H4 (cell line): ENCODE data around the gene BTBD1. TPM values are rescaled to one million over a fixed set of nuclear protein-coding genes. Genes with fewer than 3 reads are reported as not detected.

ENCODE experiments used
- DNase-seq: peaks from one replicate; pipeline ENCODE4 v3.0.0-alpha.2; 2015; ENCODE audit warnings: low spot score
- total RNA-seq: library from RNA; depleted of rRNA; stranded (reverse); fragments of >200 nt; shearing (Covaris generic); gene quantifications from 2 replicates; pipeline ENCODE4 v1.2.3, GENCODE V29; 2014; rRNA removed

BTBD1 gene
- total RNA-seq, 1 experiment from 2014 or later: 51.6 TPM

- no peak for DNase-seq
Observed at GRCh38 chr15:82993144-82993543, 73.9 kb downstream of the BTBD1 start.

- DNase-seq: no peak
Observed at GRCh38 chr15:82992436-82992998, 74.5 kb downstream of the BTBD1 start.

DNA sequence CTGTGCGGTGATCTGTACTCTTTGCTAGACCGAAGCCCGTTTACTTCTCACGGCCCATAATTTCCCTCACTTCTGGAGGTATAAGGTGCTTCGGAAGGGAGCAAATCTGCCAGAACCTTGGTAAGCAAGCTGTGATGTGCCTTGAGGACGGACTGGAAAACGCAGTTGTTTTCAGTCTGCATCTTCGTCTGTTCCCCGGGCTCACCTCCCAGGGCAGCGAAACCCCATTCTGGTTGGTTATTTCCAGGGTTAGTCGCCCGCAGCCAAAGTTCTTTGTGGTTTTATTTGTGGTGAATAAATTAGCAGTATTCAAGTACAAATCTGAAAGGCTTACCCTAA is 80.6 kb downstream of the BTBD1 start:
- no peak for DNase-seq

- peak; percentile 96 for DNase-seq
Observed at GRCh38 chr15:82985688-82986441, 81.2 kb downstream of the BTBD1 start, which contains the start of gene RAMAC. Gene RAMAC, plus strand, starts transcription at chr15:82986210. Its CDS starts 2,809 bp downstream, at chr15:82989019.

GRCh38 chr15:82980981-82981380 is 86.1 kb downstream of the BTBD1 start:
- DNase-seq: no peak

DNA sequence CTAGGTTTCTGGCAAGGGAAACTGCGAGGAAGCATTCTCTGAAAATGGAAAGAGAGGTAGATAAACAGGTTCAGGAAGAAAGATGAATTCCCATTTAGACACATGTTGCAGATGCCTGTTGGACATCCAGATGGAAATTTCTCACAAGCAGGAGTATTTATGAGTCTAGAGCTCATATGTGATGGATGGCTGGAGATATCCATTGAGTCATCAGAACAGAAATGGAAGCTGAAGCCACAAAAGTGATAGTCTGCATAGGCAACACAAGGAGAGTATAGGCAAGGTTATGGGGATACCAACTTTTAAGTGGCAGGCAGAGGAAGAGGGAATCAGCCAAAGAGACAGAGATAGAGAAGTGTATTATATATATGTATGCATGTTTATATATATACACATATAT is 87.3 kb downstream of the BTBD1 start:
- no peak for DNase-seq

GRCh38 chr15:82978438-82978837 is 88.6 kb downstream of the BTBD1 start:
- no peak for DNase-seq

- no peak for DNase-seq
Observed at GRCh38 chr15:82977076-82977475, 90.0 kb downstream of the BTBD1 start.

DNA sequence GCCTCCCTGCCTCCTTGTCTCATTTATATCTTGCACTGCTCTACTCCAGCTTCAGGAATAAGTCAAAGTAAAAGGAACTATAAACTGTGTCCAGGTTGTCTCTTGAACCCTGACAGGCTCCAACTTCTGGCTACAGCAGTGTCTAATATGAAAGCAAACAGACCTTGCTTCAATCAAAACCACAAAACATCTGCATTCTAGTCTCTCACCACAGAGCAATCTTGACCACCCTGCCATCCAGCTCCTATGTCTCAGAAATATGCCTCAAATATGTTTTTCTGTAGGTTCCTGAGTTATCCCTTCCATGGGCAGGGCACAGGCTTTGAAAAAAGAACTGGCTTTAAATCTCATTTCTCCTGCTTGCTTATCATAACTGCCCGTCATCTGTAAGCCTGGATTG is 94.1 kb downstream of the BTBD1 start:
- no peak for DNase-seq

DNA sequence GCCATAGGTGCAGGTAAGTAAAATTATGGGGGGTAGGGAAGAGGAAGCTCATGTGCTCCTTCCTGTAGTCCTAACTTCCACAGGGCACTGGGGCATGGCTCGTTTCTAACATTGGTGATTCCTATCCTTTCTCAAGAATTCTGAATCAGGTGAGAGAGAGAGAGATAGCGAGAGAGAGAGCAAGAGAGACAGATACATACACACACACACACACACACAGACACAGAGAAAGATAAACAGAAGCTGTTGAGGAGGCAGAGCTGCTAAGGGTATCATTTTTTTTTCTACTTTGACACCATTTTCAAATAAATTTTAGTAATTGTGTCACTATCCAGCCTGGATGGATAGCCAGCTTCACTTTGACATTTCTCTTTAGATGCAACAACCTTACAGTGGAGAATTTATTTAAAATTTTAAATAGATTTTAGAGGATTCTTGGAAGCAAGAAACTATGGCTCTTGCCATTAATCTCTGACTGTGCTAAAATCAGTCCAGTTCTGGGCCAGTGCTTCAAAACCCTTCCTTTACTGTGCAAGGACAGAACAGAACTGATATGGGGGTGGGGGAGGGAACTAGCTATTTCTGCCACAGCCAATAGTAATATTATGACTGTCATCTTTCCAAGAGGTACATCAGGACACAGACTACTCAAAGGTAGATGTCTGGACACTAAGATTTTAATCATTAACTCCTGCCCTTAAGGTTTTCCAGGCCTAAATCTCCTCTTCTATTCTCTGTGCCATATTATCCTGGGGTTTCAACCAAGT is 95.7 kb downstream of the BTBD1 start:
- no peak for DNase-seq

DNA sequence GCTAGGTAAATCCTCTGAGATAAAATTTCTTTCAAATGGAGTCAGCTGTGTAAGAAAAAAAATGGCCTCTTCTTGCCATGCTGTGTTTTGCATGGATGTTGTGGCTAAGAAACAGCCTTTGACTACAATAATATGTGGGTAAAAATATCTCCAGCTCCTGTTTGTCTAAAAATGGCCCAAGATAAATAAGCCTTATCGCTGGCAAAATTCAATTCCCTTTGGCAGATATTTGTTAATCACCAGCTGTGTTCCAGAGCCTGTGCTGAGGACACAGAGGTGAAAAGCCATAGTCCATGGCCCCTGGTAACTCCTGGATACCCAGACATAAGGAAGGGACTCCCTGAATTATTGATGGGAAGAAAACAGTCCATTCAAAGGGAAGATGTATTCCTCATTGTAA is 96.4 kb downstream of the BTBD1 start:
- DNase-seq: no peak

DNA sequence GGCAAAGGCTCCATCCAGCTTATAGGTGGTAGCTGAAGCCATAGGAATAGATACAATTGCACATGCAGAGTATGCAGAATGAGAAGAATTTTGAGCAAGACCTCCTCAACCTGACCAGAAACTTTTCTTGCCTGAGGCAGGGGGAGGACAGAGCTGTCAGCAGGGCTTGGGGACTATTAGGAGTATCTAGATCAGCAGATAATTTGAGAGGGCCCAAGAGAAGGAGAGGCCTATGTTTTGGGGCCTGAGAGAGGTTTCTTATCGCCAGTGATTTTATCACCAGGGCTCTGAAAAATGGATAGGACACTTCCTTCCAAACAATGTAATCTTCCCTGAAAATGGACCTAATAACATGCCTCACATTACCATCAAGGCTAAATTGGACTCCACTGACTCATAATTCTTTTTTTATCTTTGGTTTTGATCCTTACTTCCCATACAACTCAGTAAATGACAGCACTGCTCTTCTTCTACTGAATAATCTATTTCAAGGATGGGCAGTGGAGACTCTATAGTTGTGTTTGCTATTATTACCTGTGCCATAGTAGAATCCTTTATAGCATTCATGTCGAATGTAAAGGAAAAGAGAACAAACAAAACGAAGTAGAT is 96.9 kb downstream of the BTBD1 start:
- DNase-seq: no peak

DNA sequence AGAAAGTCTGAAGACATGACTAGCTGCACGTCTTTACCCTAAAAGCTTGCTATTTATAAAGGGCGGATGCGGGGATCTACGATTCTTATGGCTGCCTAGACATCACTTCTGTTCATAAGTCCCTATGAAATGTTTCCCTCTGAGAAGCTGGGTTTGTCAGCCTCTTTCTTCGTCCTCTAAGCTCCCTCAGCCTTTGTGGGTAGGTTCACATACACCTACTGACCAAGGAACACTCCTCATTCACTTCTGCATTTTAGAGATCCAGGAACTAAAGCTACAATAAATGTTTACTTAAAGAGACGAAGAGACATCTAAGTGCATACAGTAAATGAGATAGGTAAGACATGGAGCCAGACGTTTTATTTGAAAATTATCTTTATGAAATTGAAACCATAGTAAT is 97.7 kb downstream of the BTBD1 start:
- no peak for DNase-seq

DNA sequence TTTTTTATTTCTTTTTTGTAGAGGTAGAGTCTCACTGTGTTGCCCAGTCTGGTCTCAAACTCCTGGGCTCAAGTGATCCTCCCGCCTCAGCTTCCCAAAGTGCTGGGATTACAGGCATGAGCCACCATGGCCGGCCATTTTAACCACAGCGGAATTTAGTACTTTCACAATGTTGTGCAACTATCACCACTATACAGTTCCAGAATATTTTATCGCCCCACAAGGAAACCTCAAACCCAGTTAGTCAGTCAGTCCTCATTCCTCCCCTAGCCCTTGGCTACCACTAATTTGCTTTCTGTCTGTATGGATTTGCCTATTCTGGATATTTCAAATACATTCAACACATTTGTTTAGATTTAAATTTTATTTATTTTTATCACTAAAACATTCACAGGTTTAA is 99.0 kb downstream of the BTBD1 start:
- DNase-seq: peak; percentile 68

GRCh38 chr15:82966671-82967071 is 100.4 kb downstream of the BTBD1 start:
- no peak for DNase-seq

Other genes starting within 250 kb of the BTBD1 start
- gene HOMER2, start 114.5 kb downstream of the BTBD1 start, total RNA-seq: 16.0 and 25.2 TPM in 2 replicates
- 47.9 and 54.5 TPM in 2 replicates for gene RAMAC, start 81.0 kb downstream of the BTBD1 start, total RNA-seq
- 27.5 and 39.5 TPM in 2 replicates for gene C15orf40, start 55.6 kb downstream of the BTBD1 start, total RNA-seq
- gene TM6SF1, start 40.4 kb upstream of the BTBD1 start, total RNA-seq: 0.04 TPM in 1 of 2 replicates, not detected in the other
- gene HDGFL3, start 140.6 kb upstream of the BTBD1 start, total RNA-seq: 37.5 and 40.6 TPM in 2 replicates
- not detected in 2 replicates for gene BNC1, start 217.4 kb upstream of the BTBD1 start, total RNA-seq